ENCODE results near the gene ENKUR.
A peak's percentile ranks its signal among the peaks of the same experiment; 100 is the strongest.

ENKUR gene

GRCh38 chr10:25016376-25017153 lies 607 bp upstream of the ENKUR start, which contains the start of gene THNSL1:
THNSL1 (plus strand) TSS chr10:25016612; CDS start chr10:25023224, 6,612 bp downstream.
- TF ChIP-seq POLR2AphosphoS5 (IDR thresholded peaks at IDR 0.05; ENCODE audit: low read depth, low read length) = peak; percentile 60
- TF ChIP-seq SIN3A (IDR thresholded peaks at IDR 0.05; ENCODE audit: borderline replicate concordance, insufficient read depth, low read length) = no peak
- no peak for TF ChIP-seq REST (IDR thresholded peaks at IDR 0.05; ENCODE audit: insufficient read depth in 1 of 2, low read depth in 2 of 2, low read length in 2 of 2)
- peak; percentile 29 for TF ChIP-seq FOXP2 (optimal IDR thresholded peaks at IDR 0.05; ENCODE audit: borderline replicate concordance, extremely low read depth, extremely low read length, insufficient read depth)
- no peak for TF ChIP-seq TAF1 (IDR thresholded peaks at IDR 0.05; ENCODE audit: borderline replicate concordance, insufficient read depth, low read length)

- TF ChIP-seq TAF1 (IDR thresholded peaks at IDR 0.05; ENCODE audit: borderline replicate concordance, insufficient read depth, low read length) = no peak
- no peak for TF ChIP-seq FOXP2 (optimal IDR thresholded peaks at IDR 0.05; ENCODE audit: borderline replicate concordance, extremely low read depth, extremely low read length, insufficient read depth)
- no peak for TF ChIP-seq POLR2AphosphoS5 (IDR thresholded peaks at IDR 0.05; ENCODE audit: low read depth, low read length)
- no peak for TF ChIP-seq SIN3A (IDR thresholded peaks at IDR 0.05; ENCODE audit: borderline replicate concordance, insufficient read depth, low read length)
- TF ChIP-seq REST (IDR thresholded peaks at IDR 0.05; ENCODE audit: insufficient read depth in 1 of 2, low read depth in 2 of 2, low read length in 2 of 2) = no peak
These were observed 1.4 kb downstream of the ENKUR start for GRCh38 chr10:25014579-25014978.

GRCh38 chr10:24998044-24998443 lies 17.9 kb downstream of the ENKUR start:
- TF ChIP-seq FOXP2 (optimal IDR thresholded peaks at IDR 0.05; ENCODE audit: borderline replicate concordance, extremely low read depth, extremely low read length, insufficient read depth) = no peak
- TF ChIP-seq POLR2AphosphoS5 (IDR thresholded peaks at IDR 0.05; ENCODE audit: low read depth, low read length) = no peak
- no peak for TF ChIP-seq TAF1 (IDR thresholded peaks at IDR 0.05; ENCODE audit: borderline replicate concordance, insufficient read depth, low read length)
- no peak for TF ChIP-seq SIN3A (IDR thresholded peaks at IDR 0.05; ENCODE audit: borderline replicate concordance, insufficient read depth, low read length)
- no peak for TF ChIP-seq REST (IDR thresholded peaks at IDR 0.05; ENCODE audit: insufficient read depth in 1 of 2, low read depth in 2 of 2, low read length in 2 of 2)

- TF ChIP-seq SIN3A (IDR thresholded peaks at IDR 0.05; ENCODE audit: borderline replicate concordance, insufficient read depth, low read length) = no peak
- TF ChIP-seq POLR2AphosphoS5 (IDR thresholded peaks at IDR 0.05; ENCODE audit: low read depth, low read length) = no peak
- TF ChIP-seq TAF1 (IDR thresholded peaks at IDR 0.05; ENCODE audit: borderline replicate concordance, insufficient read depth, low read length) = no peak
These were observed 20.9 kb downstream of the ENKUR start for GRCh38 chr10:24995072-24995471.

GRCh38 chr10:24993237-24993958 lies 22.6 kb downstream of the ENKUR start:
- TF ChIP-seq SIN3A (IDR thresholded peaks at IDR 0.05; ENCODE audit: borderline replicate concordance, insufficient read depth, low read length) (no peak), TAF1 (IDR thresholded peaks at IDR 0.05; ENCODE audit: borderline replicate concordance, insufficient read depth, low read length) (no peak), POLR2AphosphoS5 (IDR thresholded peaks at IDR 0.05; ENCODE audit: low read depth, low read length) (no peak), FOXP2 (optimal IDR thresholded peaks at IDR 0.05; ENCODE audit: borderline replicate concordance, extremely low read depth, extremely low read length, insufficient read depth) (no peak), REST (IDR thresholded peaks at IDR 0.05; ENCODE audit: insufficient read depth in 1 of 2, low read depth in 2 of 2, low read length in 2 of 2) (no peak)
